Measurements from ENCODE around the gene TENT4A.

TENT4A gene

GRCh38 chr5:6718718-6719117 is 5.5 kb downstream of the TENT4A start:
- DNase-seq = no peak

DNA sequence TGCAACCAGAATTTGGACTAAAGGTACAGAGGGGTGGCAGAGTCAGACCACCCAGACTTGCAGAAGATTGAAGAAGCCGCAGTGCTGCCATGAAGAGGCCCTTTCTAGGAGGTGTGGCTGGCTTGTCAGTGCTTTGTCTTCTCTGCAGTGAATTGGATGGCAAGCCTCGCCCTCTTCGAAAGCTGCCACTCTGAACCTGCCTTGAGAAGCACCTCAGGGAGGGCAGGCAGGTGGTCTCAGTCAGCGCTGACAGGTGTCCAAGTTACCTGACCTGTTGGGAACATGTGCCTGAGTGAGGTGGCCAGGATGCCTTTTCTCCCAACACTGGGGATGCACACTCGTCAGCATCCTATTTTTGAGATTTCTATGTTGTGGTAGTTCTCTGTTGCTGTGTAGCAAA is 6.2 kb downstream of the TENT4A start:
- no peak for DNase-seq

- DNase-seq = no peak
These were observed 6.8 kb downstream of the TENT4A start for GRCh38 chr5:6719896-6720560.

DNA sequence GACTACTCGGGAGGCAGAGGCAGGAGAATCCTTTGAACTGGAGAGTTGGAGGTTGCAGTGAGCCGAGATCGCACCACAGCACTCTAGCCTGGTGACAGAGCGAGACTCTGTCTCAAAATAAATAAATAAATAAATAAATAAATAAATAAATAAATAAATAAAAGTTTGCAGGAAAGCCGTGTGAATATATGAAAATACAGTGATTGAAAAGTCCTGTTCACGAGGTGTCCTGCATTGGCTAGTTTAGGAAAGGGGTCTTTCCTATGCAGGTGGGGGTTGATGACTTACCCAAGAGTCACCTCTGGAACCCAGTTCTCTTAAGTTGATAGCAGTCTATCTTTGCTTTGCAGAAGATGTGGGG is 7.3 kb downstream of the TENT4A start:
- no peak for DNase-seq

- no peak for DNase-seq
These were observed 8.2 kb downstream of the TENT4A start for GRCh38 chr5:6721442-6721841.

GRCh38 chr5:6722015-6722414 is 8.8 kb downstream of the TENT4A start:
- DNase-seq = no peak

DNA sequence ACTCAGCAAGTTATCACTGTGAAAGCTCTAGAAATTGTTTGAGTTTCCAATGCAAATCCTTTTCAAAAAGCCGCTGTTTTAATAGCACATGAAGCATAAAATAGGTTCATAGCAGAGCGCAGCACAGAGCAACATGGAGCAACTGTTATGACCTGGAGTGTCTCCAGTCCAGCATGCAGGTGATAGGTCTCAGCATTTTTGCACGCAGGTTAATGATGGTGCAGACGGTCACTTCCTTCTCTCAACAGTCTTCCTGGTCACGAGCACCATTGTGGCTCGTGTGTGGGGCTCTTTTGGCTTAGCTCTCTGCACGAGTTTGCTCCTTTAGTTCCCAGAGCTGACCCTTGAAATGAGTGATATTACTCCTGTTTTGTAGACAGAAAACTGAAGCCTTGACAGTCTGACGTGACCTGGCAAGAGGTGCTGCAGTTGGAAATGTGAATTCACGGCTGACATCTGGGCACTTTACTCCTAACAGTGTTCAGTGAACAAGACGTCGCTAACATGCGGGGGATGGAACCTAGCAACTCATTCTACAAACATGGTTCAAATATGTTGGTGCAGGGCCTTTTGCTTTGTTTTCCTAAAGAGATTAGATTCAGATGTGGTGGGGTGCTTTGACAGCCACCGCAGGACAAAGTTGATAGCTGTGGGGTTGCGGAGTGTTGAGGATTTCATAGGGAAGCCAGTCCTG is 10.0 kb downstream of the TENT4A start:
- no peak for DNase-seq

DNA sequence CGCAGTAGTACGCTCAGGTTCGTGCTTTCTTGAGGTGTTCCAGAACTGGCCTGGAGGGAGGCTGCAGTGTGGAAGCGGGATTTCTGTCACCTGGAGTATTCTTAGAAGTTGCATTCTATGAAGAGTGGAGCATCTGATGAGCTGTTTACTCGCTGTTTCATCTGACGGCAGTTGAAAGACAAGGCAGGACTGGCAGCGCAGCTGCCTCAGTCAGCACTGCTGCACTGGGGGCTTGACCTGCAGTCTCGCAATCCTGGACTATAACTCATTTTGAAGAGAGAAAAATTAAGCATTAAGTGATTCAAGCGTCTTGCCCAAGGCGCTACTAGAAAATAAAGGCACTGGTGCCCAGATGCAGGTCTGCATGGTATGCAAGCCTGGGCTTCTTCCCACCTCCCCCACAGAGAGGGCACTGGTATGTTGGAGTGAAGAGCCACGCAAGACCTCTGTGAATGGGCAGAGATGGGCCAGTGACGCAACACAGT is 10.6 kb downstream of the TENT4A start:
- DNase-seq = no peak

DNA sequence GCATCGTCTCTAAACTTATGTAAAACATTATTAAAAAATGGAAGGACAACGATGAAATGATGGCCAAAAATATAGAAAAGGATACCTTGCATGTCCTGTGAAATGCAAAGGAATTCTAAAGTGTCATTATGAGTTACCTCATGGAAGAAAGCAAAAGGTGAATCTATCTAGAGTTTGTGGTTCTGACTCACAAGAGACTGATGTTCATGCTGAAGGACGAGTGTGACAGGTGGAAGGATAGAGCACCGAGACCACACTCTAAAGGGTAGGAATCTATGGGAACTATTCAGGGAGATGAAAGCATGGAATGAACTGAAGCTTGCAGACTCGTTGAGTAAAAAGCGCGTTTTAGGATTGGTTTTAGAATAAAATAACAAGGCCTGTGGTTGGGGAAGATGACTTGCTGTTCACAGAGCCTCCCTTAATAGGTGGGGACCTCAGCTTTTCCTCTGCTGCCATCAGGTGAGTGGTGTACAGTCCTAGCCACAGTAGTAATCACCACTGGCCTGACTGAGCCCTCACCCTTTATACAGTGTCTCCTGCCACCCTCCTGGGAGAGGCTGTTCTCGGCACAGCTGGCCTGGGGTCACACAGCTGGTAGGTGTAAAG is 11.2 kb downstream of the TENT4A start:
- DNase-seq = no peak

GRCh38 chr5:6725421-6725820 is 12.2 kb downstream of the TENT4A start:
- DNase-seq = no peak

- no peak for DNase-seq
These were observed 12.8 kb downstream of the TENT4A start for GRCh38 chr5:6726006-6726405.

DNA sequence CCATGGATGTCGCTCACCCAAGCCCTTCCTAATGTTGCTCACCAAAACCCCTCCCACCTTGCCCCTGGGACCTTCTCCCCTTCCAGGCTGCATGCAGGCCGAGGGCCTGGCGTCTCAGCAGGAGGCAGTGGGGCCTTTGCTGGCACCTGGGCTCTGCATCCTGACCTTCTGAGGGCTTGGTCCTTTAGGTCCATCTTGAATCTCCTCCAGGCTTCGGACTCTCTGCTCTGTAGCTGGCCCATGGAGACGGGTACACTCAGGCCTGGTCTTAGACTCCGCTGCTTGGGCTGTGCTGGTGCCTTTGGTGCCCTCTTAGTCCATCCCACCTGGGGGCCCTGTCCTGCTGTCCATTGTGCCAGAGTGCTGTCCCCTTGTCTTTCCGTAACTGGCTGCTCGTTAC is 14.0 kb downstream of the TENT4A start:
- DNase-seq = no peak

DNA sequence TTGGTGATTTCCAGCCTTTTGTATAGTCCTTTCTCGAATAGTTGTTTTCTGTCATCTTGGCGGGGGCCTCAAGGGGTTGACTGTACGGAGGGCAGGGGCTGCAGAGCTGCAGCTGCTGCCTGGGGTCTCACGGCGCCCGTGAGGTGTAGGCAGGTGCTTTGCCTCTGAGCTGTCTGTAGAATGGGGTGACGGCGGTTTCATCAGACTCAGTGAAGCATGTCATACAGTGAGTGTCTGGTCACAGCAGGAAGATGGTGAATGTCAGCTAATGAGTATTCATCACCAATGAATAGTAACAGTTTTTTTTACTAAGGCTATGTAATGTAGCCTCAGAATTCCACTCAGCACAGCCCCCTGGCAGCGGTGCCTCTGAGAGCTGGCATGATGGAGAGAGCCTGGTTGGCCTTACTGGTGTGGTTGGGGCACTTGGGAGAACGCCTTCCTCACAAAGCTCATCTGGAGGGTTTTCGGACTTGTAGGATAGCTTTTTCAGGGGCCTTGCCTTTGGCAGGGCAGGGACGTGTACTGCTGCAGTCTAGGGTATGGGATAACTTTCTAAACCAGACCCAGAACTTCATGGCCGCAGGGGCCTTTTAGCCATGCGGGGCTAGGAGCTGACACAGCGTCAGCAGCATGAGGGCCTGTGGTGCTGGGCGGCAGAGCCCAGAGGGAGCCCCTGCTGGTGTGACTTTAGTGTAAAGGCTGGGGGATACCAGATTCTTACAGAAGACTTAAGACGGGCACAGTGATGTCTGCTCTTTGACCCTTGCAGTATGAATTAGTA is 15.0 kb downstream of the TENT4A start:
- peak; percentile 42 for DNase-seq

GRCh38 chr5:6728795-6729183 is 15.6 kb downstream of the TENT4A start:
- DNase-seq = no peak

DNA sequence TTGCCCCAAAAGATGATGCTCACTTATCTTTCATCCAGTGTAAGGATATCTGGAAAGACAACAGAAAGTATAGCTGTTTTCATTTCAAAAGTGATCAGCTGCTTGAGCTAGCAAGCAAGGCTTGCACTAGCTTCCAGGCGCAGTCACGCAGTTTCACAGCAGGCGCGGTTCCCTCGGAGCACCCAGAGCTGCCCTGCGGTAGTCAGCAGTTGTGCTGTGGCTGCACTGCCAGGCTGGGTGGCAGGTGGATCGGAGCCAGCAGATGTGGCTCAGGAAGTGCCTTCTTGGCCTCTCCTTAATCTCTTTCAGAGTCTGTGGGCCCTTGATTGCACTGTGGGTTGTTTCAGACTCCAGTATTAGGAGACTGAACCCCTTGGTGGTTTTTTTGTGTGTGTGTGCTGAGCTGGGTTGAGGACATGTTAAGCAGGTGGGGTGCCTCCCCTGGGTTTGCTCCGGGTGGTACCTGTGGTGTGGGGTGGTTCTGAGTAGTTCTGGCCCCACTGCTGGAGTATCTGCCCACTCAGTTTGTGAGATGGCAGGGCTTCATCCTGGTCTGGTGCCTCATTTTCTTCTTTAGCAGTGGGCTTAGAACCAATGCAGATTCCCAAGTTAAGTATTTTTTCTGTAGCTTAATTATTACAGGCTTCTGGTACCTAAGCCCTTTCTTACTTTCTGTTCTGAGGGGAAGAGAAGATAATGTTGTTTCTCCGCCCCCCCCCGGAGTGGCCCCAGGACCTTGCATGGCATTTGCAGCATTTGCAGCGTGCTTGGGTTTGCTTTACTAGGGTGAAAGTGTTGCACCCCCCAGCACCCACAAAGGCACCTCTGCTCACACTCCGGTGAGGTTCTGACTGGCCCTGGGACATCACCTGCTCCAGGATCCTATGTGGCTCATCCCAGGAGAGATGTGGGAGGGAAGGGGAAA is 16.4 kb downstream of the TENT4A start:
- DNase-seq = no peak

- no peak for DNase-seq
These were observed 17.2 kb downstream of the TENT4A start for GRCh38 chr5:6730407-6730806.

GRCh38 chr5:6730807-6731206 is 17.6 kb downstream of the TENT4A start:
- no peak for DNase-seq

DNA sequence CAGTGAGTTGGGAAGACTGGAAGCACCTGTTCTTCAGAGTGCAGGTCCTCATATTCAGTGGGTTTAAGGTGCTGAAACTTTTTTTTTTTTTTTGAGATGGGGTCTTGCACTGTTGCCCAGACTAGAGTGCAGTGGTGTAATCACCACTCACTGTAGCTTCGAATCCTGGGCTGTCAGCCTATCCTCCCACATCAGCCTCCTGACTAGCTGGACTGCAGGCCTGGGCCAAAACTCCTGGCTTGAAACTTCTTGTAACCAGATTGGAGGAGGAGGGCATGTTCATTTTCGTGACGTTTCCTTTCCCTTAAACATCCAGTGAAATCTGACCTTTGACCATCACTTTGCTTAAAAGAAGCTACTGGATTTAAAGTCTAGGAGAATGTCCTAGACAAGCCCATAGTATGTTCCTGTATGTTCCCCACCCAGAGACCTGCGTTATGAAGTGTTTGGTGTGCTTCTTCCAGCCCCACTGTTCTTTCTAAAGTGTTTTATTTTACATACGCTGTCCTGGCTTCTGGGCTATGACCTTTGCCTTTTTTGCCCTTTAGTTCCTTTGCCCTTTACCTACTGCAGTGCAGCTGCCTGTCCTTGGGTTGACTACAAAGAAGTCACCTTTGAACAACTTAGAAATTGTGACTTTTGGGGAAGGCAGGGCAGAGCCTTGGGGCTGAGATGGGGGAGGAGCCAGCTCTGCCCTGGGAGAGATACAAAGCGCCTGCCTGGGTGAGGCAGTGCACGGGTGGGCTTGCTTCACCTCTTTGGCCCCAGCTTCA is 18.4 kb downstream of the TENT4A start:
- no peak for DNase-seq

GRCh38 chr5:6732634-6733410 is 19.6 kb downstream of the TENT4A start:
- DNase-seq = no peak

GRCh38 chr5:6733411-6734242 is 20.4 kb downstream of the TENT4A start:
- DNase-seq = no peak
